Fibroblast of pulmonary artery (primary cell): ENCODE measurements around the gene NINJ2.
"Not testable (repeated sequence)": the region's sequence is repeated elsewhere in the genome, so short reads cannot be mapped to it uniquely, and the experiment has no call there.

Source experiments
- DNase-seq: peaks from one replicate; pipeline ENCODE4 v3.0.0-alpha.2; 2010; ENCODE audit warnings: low read depth
- H3K4me3 ChIP-seq: replicated peaks from 2 replicates; pipeline ENCODE4 v1.5.1; 2011; ENCODE audit warnings: low read depth, mild to moderate bottlenecking, control low read depth, low read length, moderate library complexity
- CTCF ChIP-seq: IDR thresholded peaks from 2 replicates; pipeline ENCODE4 v1.5.1; 2011; ENCODE audit warnings: mild to moderate bottlenecking, control low read depth, low read length, inconsistent platforms; ENCODE audit errors: missing control alignments

NINJ2 gene

DNA sequence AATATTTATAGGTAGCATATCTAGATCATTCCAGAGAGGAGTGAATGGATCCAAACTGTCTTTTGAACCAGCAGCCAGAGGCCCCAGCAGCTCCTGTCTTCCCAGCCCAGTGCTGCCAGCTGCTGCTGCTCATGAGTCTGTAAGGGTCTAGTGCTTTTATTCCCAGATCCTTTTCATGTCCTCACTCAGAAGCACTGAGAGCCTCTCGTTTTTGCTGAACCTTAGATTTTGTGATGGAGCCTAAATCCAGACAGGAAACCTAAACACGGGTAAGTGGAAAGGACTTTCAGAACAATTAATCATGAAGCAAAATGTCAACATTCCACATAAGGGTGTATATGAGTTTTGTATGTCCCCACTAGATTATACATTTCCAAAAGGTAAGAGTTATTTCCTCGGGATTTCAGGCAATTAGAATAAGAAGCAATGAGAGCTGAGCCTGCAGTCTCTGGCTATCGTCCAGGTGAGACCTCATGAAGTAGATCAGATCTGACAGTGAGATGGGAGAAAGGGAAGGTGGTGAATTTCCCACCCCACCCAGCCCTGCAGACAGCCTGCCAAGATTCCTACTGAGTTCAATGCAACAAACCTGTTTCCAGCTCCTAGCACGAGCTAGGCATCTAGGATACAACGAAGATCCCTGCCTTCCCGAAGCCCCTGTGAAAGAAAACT lies 84.4 kb downstream of the NINJ2 start:
- H3K4me3 ChIP-seq, result no peak overlapping the region
- TF ChIP-seq CTCF, result no peak
- no peak for DNase-seq

GRCh38 chr12:577994-578747 lies 85.1 kb downstream of the NINJ2 start:
- DNase-seq, H3K4me3 ChIP-seq: not testable (repeated sequence)

- no peak overlapping the region for H3K4me3 ChIP-seq
- no peak for DNase-seq
- TF ChIP-seq CTCF, result no peak
These were observed 86.6 kb downstream of the NINJ2 start for GRCh38 chr12:576615-577110.

- TF ChIP-seq CTCF, result peak; percentile 56
- H3K4me3 ChIP-seq, result no peak overlapping the region
- peak; percentile 63 for DNase-seq
These were observed 87.2 kb downstream of the NINJ2 start for GRCh38 chr12:575948-576614.

- TF ChIP-seq CTCF, result no peak
- DNase-seq, result no peak
- H3K4me3 ChIP-seq, result no peak overlapping the region
These were observed 88.1 kb downstream of the NINJ2 start for GRCh38 chr12:575129-575502.

DNA sequence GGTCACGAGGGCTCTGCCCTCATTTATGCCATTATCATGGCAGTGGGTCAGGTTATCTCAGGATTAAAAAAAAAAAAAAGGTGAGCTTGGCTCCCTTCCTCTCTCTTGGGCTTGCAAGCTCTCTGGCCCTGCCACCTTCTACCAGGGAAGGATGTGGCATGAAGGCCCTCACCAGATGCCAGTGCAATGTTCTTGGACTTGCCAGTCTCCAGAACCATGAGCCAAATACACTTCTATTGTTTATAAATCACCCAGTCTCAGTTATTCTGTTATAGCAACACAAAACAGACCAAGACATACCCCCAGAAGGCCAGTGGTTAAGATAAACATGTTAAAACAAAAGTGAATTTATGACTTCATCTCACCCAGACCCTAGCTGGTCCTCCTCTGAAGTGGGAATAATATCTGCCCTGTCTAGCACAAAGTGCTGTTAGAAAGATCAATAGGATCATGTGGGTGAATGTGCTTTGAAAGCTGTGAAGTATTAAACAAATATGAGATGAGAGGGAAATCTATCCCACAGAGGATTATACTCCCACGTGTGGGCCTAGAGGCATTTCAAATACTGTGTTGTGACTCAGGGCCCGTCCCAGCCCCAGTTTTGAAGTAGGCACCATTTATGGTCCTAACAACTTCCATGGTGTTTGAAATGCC lies 88.6 kb downstream of the NINJ2 start:
- no peak overlapping the region for H3K4me3 ChIP-seq
- DNase-seq, result peak; percentile 11

More for the DNA sequence above, 88.6 kb downstream of the NINJ2 start:
- no peak for TF ChIP-seq CTCF
